ENCODE measurements around the gene SCN10A. TPM values are rescaled to one million over a fixed set of nuclear protein-coding genes. Genes with fewer than 3 reads are reported as not detected.
A peak's percentile ranks its signal among the peaks of the same experiment; 100 is the strongest.

Gene SCN10A
- total RNA-seq, 4 donors from 2014 or later: not detected

DNA sequence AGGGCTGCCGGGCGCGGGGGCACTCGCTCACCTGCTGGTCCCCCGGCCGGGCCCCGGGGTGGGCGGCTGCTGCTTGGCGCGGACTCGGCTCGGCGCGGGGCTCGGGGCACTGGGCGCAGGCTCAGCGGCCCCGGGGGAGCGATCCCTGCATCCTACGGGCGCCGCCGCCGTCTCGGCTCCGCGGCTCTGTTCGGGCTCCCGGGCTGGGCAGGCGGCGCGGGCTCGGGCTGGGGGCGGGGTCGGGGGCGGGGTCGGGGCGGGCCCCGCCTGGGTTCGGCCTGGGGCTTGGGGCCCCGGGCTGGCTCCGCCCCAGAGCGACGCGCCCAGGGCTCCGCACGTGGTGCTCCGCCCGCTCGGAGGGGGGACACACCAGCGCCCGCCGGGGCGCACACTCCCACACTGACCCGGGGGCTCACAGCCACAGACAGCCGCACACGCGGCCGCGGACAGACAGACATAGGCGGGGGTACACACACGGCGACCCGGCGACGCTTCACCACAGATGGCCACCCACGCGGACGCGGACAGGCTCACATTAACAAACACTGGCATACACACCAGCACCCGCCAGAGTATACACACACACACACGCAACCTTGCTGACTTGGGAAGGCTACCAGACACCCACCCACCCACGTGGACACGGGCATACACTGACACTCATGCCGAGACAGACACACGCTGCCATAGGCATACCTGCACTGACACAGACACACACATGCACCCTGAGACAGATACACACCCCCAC, 166.3 kb downstream of the SCN10A start, which contains the start of gene SCN5A:
Gene SCN5A (minus strand): TSS at position 188 of the 748 bp plus-strand sequence. CDS start 16,380 bp downstream, outside the sequence.
- 4% methylated on average over 5 of the region's 76 CpGs for WGBS
- H3K4me1 ChIP-seq: peaks cover 20% of the 10 kb centered on the region
- TF ChIP-seq CTCF (IDR thresholded peaks at IDR 0.05) (no peak), EP300 (IDR thresholded peaks at IDR 0.05) (no peak), POLR2AphosphoS5 (IDR thresholded peaks at IDR 0.05) (no peak), POLR2A (IDR thresholded peaks at IDR 0.05) (no peak)
- no peaks in the 10 kb centered on the region for H3K36me3 ChIP-seq
- H3K27me3 ChIP-seq: peaks cover 61% of the 10 kb centered on the region
- H3K4me3 ChIP-seq: peak within 1 kb of the TSS; percentile 63
- H3K27ac ChIP-seq: no peak within 1 kb of the TSS
- no peaks in the 10 kb centered on the region for H3K9me3 ChIP-seq
- no peak for DNase-seq (ENCODE audit: low spot score in 2 of 2)

- Histone ChIP-seq H3K9me3 (no peaks in the 10 kb centered on the region), H3K27ac (no peak overlapping the region), H3K36me3 (no peaks in the 10 kb centered on the region), H3K4me1 (peaks cover 20% of the 10 kb centered on the region), H3K27me3 (peaks cover 61% of the 10 kb centered on the region), H3K4me3 (peak overlapping the region; percentile 63)
- WGBS: 15% methylated on average over 23 of the region's 56 CpGs
- no peak for TF ChIP-seq POLR2A (IDR thresholded peaks at IDR 0.05)
- no peak for DNase-seq (ENCODE audit: low spot score in 2 of 2)
Measured at GRCh38 chr3:38648659-38649499, 167.1 kb downstream of the SCN10A start.

DNA sequence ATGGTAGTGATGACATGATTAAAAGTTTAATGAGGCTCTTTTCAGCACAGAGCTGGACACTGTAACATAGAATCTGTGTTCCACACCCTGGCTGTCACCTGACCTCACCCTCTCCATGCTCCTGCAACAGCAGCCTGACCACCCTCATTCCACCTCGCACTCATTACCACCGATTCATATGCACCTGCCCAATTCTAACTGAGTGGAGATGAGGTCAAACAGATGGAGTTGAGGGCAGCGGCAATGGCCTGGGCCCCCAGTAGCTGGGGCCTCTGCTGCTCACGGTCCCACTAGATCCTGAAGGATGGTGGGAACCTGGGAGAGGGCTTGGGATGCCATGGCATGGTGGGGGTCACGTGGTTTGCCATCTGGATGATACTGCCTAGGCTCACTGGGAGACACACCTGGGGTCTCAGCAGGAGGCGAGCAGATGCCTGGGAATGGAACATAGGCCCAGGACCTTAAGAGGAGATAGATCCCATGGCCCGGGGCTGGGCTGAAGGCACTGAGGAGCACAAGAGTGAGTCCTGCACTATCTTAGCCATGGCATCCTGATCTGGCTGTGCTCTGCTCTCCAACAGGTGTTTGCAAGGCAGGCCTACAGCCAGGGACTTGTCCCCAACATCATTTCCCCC, 167.9 kb downstream of the SCN10A start:
- no peak for DNase-seq (ENCODE audit: low spot score in 2 of 2)
- no peaks in the 10 kb centered on the region for H3K36me3 ChIP-seq
- H3K4me3 ChIP-seq: no peak overlapping the region
- H3K4me1 ChIP-seq: peaks cover 20% of the 10 kb centered on the region
- WGBS: 96% methylated on average over 6 of the region's 7 CpGs
- no peak overlapping the region for H3K27ac ChIP-seq
- H3K27me3 ChIP-seq: peaks cover 57% of the 10 kb centered on the region
- TF ChIP-seq POLR2A (IDR thresholded peaks at IDR 0.05): no peak
- TF ChIP-seq POLR2AphosphoS5 (IDR thresholded peaks at IDR 0.05): no peak
- TF ChIP-seq CTCF (IDR thresholded peaks at IDR 0.05): no peak
- no peaks in the 10 kb centered on the region for H3K9me3 ChIP-seq

GRCh38 chr3:38647217-38647970, 168.6 kb downstream of the SCN10A start:
- Histone ChIP-seq H3K9me3 (no peaks in the 10 kb centered on the region), H3K27me3 (peaks cover 59% of the 10 kb centered on the region), H3K4me1 (peaks cover 20% of the 10 kb centered on the region), H3K4me3 (no peak overlapping the region), H3K27ac (no peak overlapping the region), H3K36me3 (no peaks in the 10 kb centered on the region)
- WGBS: 91% methylated on average over 7 of the region's 7 CpGs
- DNase-seq (ENCODE audit: low spot score in 2 of 2): no peak
- TF ChIP-seq POLR2AphosphoS5 (IDR thresholded peaks at IDR 0.05) (no peak), POLR2A (IDR thresholded peaks at IDR 0.05) (no peak), CTCF (IDR thresholded peaks at IDR 0.05) (no peak), EP300 (IDR thresholded peaks at IDR 0.05) (no peak)

Other genes with a start within 250 kb of the SCN10A start
- 1 to 10 TPM in 2 of 4 donors, under 1 TPM in 1, not detected in 1; 0.15 to 1.1 (median 1.0) TPM for gene SCN5A, start 166.5 kb downstream of the SCN10A start, total RNA-seq
- gene SCN11A, start 235.7 kb upstream of the SCN10A start, total RNA-seq: under 1 TPM; 0.10 to 0.64 (median 0.21) TPM
- gene WDR48, start 235.8 kb upstream of the SCN10A start, total RNA-seq: 10 to 100 TPM; 18.3 to 49.3 (median 25.2) TPM

All from suprapubic skin (tissue), 4 donors.